HepG2 (cell line): ENCODE data around the gene GNMT. TPM values are rescaled to one million over a fixed set of nuclear protein-coding genes. Genes with fewer than 3 reads are reported as not detected.

ENCODE experiments used
- ATF5 ChIP-seq: sonication (generic); formaldehyde crosslinking; IDR thresholded peaks from 2 replicates; pipeline ENCODE4 v1.4.0; 2020; ENCODE audit warnings: mild to moderate bottlenecking, low read depth, missing genetic modification reagents
- BRCA1 ChIP-seq: sonication (generic); formaldehyde crosslinking; IDR thresholded peaks from 2 replicates; pipeline ENCODE4 v1.4.0; 2020; ENCODE audit warnings: missing genetic modification reagents
- EED ChIP-seq: sonication (generic); formaldehyde crosslinking; IDR thresholded peaks from 2 replicates; pipeline ENCODE4 v1.5.0; 2020; ENCODE audit warnings: mild to moderate bottlenecking, missing genetic modification reagents
- KDM2A ChIP-seq: sonication (generic); formaldehyde crosslinking; IDR thresholded peaks from 2 replicates; pipeline ENCODE4 v1.4.0; 2020; ENCODE audit warnings: low read depth, missing genetic modification reagents, borderline replicate concordance
- MEF2D ChIP-seq: sonication (generic); formaldehyde crosslinking; IDR thresholded peaks from 2 replicates; pipeline ENCODE4 v1.5.1; 2020; ENCODE audit warnings: mild to moderate bottlenecking, missing genetic modification reagents
- MEIS1 ChIP-seq: sonication (generic); formaldehyde crosslinking; IDR thresholded peaks from 2 replicates; pipeline ENCODE4 v1.9.0; 2021; ENCODE audit warnings: mild to moderate bottlenecking, missing genetic modification reagents, moderate library complexity, borderline replicate concordance
- MTF1 ChIP-seq: sonication (generic); formaldehyde crosslinking; IDR thresholded peaks from 2 replicates; pipeline ENCODE4 v1.5.0; 2020; ENCODE audit warnings: missing genetic modification reagents
- ZNF230 ChIP-seq: sonication (generic); formaldehyde crosslinking; IDR thresholded peaks from 2 replicates; pipeline ENCODE4 v1.4.0; 2020; ENCODE audit warnings: mild to moderate bottlenecking, missing genetic modification reagents
- ZNF484 ChIP-seq: sonication (generic); formaldehyde crosslinking; IDR thresholded peaks from 2 replicates; pipeline ENCODE4 v1.5.1; 2020; ENCODE audit warnings: mild to moderate bottlenecking, low read depth, missing genetic modification reagents, borderline replicate concordance
- ZNF530 ChIP-seq: sonication (generic); formaldehyde crosslinking; IDR thresholded peaks from 2 replicates; pipeline ENCODE4 v1.5.0; 2020; ENCODE audit warnings: low read depth, mild to moderate bottlenecking, missing genetic modification reagents
- polyA plus RNA-seq, 8 experiments: library from polyadenylated mRNA; depleted of rRNA in 3 of 8; stranded (reverse) in 7 of 8; unstranded in 1 of 8; fragments of >200 nt; fragmentation: Illumina TruSeq in 4 of 8; extraction: Trizol in 4 of 8; gene quantifications; 2 replicates each; pipeline versions ENCODE4 v1.2.1 to v1.2.3, GENCODE V29; 2011 to 2016; ENCODE audit warnings: low read depth in 4 of 8, missing spikeins in 1 of 8, mixed read lengths in 1 of 8; ENCODE audit not compliant: insufficient read depth in 1 of 8
- total RNA-seq, 5 experiments: library from RNA; depleted of rRNA; stranded (reverse); fragments of >200 nt; fragmentation: Illumina TruSeq; extraction: Trizol; gene quantifications; 2 replicates each; pipeline ENCODE4 v1.2.3, GENCODE V29; 2016; ENCODE audit warnings: low read depth in 1 of 5
- TF ChIP-seq, protein P1 (sequence below): IDR thresholded peaks from 2 replicates; pipeline ENCODE4 v1.6.1; 2018; ENCODE audit warnings: missing genetic modification reagents, mild to moderate bottlenecking, missing compliant biosample characterization
- TF ChIP-seq, protein P2 (sequence below): sonication (generic); formaldehyde crosslinking; IDR thresholded peaks from 2 replicates; pipeline ENCODE4 v1.5.1; 2020; ENCODE audit warnings: missing genetic modification reagents, mild to moderate bottlenecking, borderline replicate concordance
- TF ChIP-seq, protein P3 (sequence below): sonication (generic); formaldehyde crosslinking; IDR thresholded peaks from 2 replicates; pipeline ENCODE4 v1.5.1; 2020; ENCODE audit warnings: mild to moderate bottlenecking, missing genetic modification reagents, moderate library complexity
- TF ChIP-seq, protein P4 (sequence below): sonication (generic); formaldehyde crosslinking; IDR thresholded peaks from 2 replicates; pipeline ENCODE4 v1.4.0; 2020; ENCODE audit warnings: missing genetic modification reagents
- TF ChIP-seq, protein P5 (sequence below): sonication (generic); formaldehyde crosslinking; IDR thresholded peaks from 2 replicates; pipeline ENCODE4 v1.5.1; 2020; ENCODE audit warnings: missing genetic modification reagents, mild to moderate bottlenecking, borderline replicate concordance
- TF ChIP-seq, protein P6 (sequence below), 2 experiments: sonication (generic) in 1 of 2; formaldehyde crosslinking in 1 of 2; IDR thresholded peaks; 2 replicates each; pipeline versions ENCODE4 v1.4.0 to v1.6.1; 2016 to 2020; ENCODE audit warnings: borderline replicate concordance in 1 of 2, low read depth in 1 of 2, mild to moderate bottlenecking in 1 of 2, missing genetic modification reagents in 1 of 2

The GNMT gene
- total and polyA plus RNA-seq, 2 of the 13 experiments (the other 11 are each of a cell fraction or from before 2014, with no cell fraction given), result 2.8 to 7.0 TPM

- TF ChIP-seq, protein P1, sequence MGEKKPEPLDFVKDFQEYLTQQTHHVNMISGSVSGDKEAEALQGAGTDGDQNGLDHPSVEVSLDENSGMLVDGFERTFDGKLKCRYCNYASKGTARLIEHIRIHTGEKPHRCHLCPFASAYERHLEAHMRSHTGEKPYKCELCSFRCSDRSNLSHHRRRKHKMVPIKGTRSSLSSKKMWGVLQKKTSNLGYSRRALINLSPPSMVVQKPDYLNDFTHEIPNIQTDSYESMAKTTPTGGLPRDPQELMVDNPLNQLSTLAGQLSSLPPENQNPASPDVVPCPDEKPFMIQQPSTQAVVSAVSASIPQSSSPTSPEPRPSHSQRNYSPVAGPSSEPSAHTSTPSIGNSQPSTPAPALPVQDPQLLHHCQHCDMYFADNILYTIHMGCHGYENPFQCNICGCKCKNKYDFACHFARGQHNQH (CRISPR knock-in tag), result no peak
- TF ChIP-seq, protein P2, sequence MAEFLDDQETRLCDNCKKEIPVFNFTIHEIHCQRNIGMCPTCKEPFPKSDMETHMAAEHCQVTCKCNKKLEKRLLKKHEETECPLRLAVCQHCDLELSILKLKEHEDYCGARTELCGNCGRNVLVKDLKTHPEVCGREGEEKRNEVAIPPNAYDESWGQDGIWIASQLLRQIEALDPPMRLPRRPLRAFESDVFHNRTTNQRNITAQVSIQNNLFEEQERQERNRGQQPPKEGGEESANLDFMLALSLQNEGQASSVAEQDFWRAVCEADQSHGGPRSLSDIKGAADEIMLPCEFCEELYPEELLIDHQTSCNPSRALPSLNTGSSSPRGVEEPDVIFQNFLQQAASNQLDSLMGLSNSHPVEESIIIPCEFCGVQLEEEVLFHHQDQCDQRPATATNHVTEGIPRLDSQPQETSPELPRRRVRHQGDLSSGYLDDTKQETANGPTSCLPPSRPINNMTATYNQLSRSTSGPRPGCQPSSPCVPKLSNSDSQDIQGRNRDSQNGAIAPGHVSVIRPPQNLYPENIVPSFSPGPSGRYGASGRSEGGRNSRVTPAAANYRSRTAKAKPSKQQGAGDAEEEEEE (CRISPR knock-in tag), result no peak
- TF ChIP-seq, protein P3, sequence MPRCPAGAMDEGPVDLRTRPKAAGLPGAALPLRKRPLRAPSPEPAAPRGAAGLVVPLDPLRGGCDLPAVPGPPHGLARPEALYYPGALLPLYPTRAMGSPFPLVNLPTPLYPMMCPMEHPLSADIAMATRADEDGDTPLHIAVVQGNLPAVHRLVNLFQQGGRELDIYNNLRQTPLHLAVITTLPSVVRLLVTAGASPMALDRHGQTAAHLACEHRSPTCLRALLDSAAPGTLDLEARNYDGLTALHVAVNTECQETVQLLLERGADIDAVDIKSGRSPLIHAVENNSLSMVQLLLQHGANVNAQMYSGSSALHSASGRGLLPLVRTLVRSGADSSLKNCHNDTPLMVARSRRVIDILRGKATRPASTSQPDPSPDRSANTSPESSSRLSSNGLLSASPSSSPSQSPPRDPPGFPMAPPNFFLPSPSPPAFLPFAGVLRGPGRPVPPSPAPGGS (CRISPR knock-in tag), result no peak
- no peak for TF ChIP-seq MTF1 (CRISPR knock-in tag)
- no peak for TF ChIP-seq MEIS1 (CRISPR knock-in tag)
- no peak for TF ChIP-seq MEF2D (CRISPR knock-in tag)
- no peak for TF ChIP-seq ZNF484
- 0 out of 2 replicates have a peak, but pooled peaks have one; percentile 31 for TF ChIP-seq ZNF530
- TF ChIP-seq, protein P4, sequence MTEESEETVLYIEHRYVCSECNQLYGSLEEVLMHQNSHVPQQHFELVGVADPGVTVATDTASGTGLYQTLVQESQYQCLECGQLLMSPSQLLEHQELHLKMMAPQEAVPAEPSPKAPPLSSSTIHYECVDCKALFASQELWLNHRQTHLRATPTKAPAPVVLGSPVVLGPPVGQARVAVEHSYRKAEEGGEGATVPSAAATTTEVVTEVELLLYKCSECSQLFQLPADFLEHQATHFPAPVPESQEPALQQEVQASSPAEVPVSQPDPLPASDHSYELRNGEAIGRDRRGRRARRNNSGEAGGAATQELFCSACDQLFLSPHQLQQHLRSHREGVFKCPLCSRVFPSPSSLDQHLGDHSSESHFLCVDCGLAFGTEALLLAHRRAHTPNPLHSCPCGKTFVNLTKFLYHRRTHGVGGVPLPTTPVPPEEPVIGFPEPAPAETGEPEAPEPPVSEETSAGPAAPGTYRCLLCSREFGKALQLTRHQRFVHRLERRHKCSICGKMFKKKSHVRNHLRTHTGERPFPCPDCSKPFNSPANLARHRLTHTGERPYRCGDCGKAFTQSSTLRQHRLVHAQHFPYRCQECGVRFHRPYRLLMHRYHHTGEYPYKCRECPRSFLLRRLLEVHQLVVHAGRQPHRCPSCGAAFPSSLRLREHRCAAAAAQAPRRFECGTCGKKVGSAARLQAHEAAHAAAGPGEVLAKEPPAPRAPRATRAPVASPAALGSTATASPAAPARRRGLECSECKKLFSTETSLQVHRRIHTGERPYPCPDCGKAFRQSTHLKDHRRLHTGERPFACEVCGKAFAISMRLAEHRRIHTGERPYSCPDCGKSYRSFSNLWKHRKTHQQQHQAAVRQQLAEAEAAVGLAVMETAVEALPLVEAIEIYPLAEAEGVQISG (CRISPR knock-in tag), result no peak
- TF ChIP-seq ZNF230, result no peak
- no peak for TF ChIP-seq BRCA1 (CRISPR knock-in tag)
- no peak for TF ChIP-seq KDM2A (CRISPR knock-in tag)
- TF ChIP-seq, protein P5, sequence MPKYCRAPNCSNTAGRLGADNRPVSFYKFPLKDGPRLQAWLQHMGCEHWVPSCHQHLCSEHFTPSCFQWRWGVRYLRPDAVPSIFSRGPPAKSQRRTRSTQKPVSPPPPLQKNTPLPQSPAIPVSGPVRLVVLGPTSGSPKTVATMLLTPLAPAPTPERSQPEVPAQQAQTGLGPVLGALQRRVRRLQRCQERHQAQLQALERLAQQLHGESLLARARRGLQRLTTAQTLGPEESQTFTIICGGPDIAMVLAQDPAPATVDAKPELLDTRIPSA (CRISPR knock-in tag), result no peak
- 0 out of 2 replicates have a peak, but pooled peaks have one; percentile 4 for TF ChIP-seq ATF5 (CRISPR knock-in tag)
- TF ChIP-seq, protein P6, sequence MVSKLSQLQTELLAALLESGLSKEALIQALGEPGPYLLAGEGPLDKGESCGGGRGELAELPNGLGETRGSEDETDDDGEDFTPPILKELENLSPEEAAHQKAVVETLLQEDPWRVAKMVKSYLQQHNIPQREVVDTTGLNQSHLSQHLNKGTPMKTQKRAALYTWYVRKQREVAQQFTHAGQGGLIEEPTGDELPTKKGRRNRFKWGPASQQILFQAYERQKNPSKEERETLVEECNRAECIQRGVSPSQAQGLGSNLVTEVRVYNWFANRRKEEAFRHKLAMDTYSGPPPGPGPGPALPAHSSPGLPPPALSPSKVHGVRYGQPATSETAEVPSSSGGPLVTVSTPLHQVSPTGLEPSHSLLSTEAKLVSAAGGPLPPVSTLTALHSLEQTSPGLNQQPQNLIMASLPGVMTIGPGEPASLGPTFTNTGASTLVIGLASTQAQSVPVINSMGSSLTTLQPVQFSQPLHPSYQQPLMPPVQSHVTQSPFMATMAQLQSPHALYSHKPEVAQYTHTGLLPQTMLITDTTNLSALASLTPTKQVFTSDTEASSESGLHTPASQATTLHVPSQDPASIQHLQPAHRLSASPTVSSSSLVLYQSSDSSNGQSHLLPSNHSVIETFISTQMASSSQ (IDR thresholded peaks at IDR 0.05; ENCODE audit: low read depth), result no peak
- TF ChIP-seq, protein P6 (CRISPR knock-in tag; IDR thresholded peaks at IDR 0.05; ENCODE audit: borderline replicate concordance), result no peak; the same call in 1 of the 2 replicates
- no peak for TF ChIP-seq EED (CRISPR knock-in tag)
These were observed 17.9 kb downstream of the GNMT start (continued) for GRCh38 chr6:42978487-42978838.
